Large intestine (tissue), 3 donors: ENCODE results near the gene ZNF575. TPM values are rescaled to one million over a fixed set of nuclear protein-coding genes. Genes with fewer than 3 reads are reported as not detected.
"Not testable (repeated sequence)": the region's sequence is repeated elsewhere in the genome, so short reads cannot be mapped to it uniquely, and the experiment has no call there.

Experiments used
- DNase-seq, 2 donors: peaks; one replicate each; pipeline versions ENCODE4 v3.0.0 to v3.0.0-alpha.2; 2013
- H3K27ac ChIP-seq: one replicate; pipeline ENCODE4 v1.5.1; 2013; ENCODE audit warnings: low read length
- H3K27me3 ChIP-seq: 2 replicates; pipeline ENCODE4 v1.6.1; 2013; ENCODE audit warnings: low read length; ENCODE audit not compliant: control insufficient read depth, insufficient read depth
- H3K36me3 ChIP-seq: 2 replicates; pipeline ENCODE4 v1.6.1; 2013; ENCODE audit warnings: low read length; ENCODE audit not compliant: control insufficient read depth, insufficient read depth
- H3K4me1 ChIP-seq: one replicate; pipeline ENCODE4 v1.6.1; 2013; ENCODE audit warnings: low read length; ENCODE audit not compliant: control insufficient read depth, insufficient read depth
- H3K4me3 ChIP-seq: one replicate; pipeline ENCODE4 v1.5.1; 2013; ENCODE audit warnings: low read length
- H3K9me3 ChIP-seq: one replicate; pipeline ENCODE4 v1.6.1; 2013; ENCODE audit warnings: mild to moderate bottlenecking, low read depth, low read length, moderate library complexity; ENCODE audit not compliant: control insufficient read depth
- WGBS: methylation state at CpG from one replicate; pipeline ENCODE4 v1.1.5; 2013; ENCODE audit warnings: low lambda C conversion rate; ENCODE audit not compliant: insufficient coverage; 5-methylcytosine and 5-hydroxymethylcytosine counted together
- polyA plus RNA-seq: library from polyadenylated mRNA; unstranded; fragments of 120-200 nt; gene quantifications from one replicate; pipeline ENCODE4 v1.2.1, GENCODE V29; 2013

Gene ZNF575
- polyA plus RNA-seq, 1 donor, result 4.0 TPM

DNA sequence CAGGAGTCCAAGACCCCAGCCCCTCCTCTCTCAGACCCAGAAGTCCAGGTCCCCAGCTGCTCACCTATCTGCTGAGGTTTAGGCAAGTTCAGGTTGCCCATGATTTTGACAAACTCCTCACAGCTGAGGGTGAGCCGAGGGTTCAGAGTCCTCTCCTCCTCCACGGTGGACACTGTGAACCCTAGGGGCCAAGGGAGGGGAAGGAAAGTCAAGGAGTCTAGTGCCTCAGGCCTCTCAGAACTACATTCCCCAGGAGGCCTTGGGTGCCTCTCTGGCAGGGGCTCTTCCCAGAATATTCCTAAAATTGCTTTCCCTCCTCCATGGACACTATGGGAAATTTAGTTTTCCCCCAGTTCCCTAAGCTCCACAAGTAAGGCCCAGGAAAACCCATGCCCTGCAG lies 25.1 kb upstream of the ZNF575 start:
- DNase-seq, result peak; percentile 58 to 72
- Histone ChIP-seq H3K4me1 (peaks cover 19% of the 10 kb centered on the region), H3K36me3 (peaks cover 34% of the 10 kb centered on the region), H3K4me3 (peak overlapping the region; percentile 32), H3K27ac (peak overlapping the region; percentile 53), H3K9me3 (no peaks in the 10 kb centered on the region), H3K27me3 (no peaks in the 10 kb centered on the region)
- WGBS, result no CpG with 5 or more reads among the region's 2 CpGs

DNA sequence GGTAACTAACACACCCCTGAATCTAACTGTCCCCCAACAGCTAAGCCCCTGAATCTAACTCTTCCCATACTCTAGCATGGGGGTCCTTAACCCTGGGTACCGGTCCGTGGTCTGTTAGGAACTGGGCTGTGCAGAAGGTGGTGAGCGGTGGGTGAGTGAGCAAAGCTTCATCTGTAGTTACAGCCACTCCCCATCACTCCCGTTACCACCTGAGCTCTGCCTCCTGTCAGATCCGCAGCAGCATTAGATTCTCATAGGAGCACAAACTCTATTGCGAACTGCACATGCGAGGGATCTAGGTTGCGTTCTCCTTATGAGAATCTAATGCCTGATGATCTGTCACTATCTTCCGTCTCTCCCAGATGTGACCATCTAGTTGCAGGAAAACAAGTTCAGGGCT lies 22.3 kb upstream of the ZNF575 start:
- Histone ChIP-seq H3K27ac (no peak overlapping the region), H3K27me3 (no peaks in the 10 kb centered on the region), H3K9me3 (no peaks in the 10 kb centered on the region), H3K4me1 (peaks cover 13% of the 10 kb centered on the region), H3K4me3 (no peak overlapping the region), H3K36me3 (peaks cover 34% of the 10 kb centered on the region)
- 100% methylated on average over 1 of the region's 9 CpGs for WGBS
- no peak for DNase-seq

DNA sequence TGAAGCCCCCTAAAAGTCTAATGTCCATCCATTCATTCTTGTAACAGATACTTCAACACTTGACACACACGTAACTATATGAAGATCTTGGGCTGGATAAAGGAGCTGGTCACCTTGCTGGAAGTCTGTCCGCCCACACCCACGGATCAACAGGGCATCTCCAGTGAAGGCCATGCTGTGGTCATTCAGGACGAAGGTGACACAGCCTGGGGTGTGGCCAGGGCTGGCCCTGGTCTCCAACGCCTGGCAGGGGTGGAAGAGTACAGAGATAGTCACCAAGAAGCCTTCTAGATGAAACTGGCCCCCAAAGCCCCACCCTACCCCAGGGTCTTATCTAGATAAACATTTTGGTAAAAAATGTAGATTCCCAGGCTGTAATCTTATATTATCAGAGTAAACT lies 21.7 kb upstream of the ZNF575 start:
- WGBS, result no CpG with 5 or more reads among the region's 5 CpGs
- Histone ChIP-seq H3K4me3 (no peak overlapping the region), H3K27me3 (no peaks in the 10 kb centered on the region), H3K27ac (no peak overlapping the region), H3K4me1 (peaks cover 13% of the 10 kb centered on the region), H3K36me3 (peaks cover 31% of the 10 kb centered on the region), H3K9me3 (no peaks in the 10 kb centered on the region)
- no peak for DNase-seq

DNA sequence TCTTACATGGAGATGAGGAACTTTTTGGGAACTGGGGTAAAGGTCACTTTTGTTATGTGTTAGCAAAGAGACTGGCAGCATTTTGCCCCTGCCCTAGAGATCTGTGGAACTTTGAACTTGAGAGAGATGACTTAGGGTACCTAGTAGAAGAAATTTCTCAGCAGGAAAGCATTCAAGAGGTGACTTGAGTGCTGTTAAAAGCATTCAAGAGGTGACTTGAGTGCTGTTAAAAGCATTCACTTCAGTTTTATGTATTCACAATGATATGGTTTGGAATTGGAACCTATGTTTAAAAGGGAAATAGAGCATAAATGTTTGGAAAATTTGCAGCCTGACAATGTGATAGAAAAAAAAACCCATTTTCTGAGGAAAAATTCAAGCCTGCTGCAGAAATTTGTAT lies 20.6 kb upstream of the ZNF575 start:
- not testable (repeated sequence) for H3K27ac ChIP-seq, H3K4me3 ChIP-seq, H3K9me3 ChIP-seq, H3K27me3 ChIP-seq, DNase-seq
- Histone ChIP-seq H3K4me1 (peaks cover 13% of the 10 kb centered on the region), H3K36me3 (peaks cover 29% of the 10 kb centered on the region)

DNA sequence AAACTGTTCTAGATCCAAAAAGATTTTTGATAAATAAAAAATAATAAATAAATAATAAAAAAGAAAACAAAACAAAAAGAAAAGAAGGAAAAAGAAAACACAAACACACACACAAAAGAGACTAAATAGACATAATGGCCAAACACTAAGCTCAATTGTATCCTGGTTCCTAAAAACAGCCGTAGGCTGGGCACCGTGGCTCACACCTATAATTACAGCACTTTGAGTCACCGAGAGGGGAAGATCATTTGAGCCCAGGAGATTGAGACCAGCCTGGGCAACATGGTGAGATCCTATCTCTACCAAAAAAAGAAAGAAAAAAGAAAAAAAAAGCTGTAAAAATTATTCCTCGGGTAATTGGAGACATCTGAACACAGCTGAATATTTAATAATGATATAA lies 14.9 kb upstream of the ZNF575 start:
- H3K27ac ChIP-seq, result no peak overlapping the region
- no peak overlapping the region for H3K4me3 ChIP-seq
- no CpG with 5 or more reads among the region's 4 CpGs for WGBS
- H3K36me3 ChIP-seq, result peaks cover 2% of the 10 kb centered on the region
- no peaks in the 10 kb centered on the region for H3K9me3 ChIP-seq
- no peaks in the 10 kb centered on the region for H3K27me3 ChIP-seq
- H3K4me1 ChIP-seq, result no peaks in the 10 kb centered on the region
- no peak for DNase-seq

DNA sequence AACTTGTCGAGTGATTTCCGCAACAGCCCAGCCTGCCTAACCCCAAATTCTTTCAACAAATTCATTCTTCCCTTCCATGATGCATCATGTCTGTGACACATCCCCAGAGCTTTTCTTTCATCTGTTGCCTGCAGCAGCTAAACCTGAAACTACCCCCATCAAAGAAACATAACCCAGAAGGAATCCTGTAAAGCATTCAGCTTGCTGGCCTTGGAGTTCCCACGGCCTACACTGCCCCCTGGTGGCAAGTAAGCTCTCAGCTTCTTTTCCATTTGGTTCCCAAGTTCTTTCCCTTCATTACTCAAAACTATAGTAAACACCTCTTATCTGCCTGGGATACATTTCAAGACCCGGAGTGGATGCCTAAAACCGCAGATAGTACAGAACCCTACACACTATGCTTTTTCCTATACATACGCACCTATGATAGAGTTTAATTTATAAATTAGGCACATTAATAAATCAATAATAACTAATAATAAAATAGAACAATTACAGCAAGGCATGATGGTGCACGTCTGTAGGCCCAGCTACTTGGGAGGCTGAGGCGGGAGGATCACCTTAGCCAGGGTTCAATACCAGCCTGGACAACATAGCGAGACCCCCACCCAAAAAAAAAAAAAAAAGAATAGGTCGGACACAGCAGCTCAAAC lies 13.4 kb upstream of the ZNF575 start:
- peak; percentile 65 to 79 for DNase-seq
- no CpG with 5 or more reads among the region's 10 CpGs for WGBS

DNA sequence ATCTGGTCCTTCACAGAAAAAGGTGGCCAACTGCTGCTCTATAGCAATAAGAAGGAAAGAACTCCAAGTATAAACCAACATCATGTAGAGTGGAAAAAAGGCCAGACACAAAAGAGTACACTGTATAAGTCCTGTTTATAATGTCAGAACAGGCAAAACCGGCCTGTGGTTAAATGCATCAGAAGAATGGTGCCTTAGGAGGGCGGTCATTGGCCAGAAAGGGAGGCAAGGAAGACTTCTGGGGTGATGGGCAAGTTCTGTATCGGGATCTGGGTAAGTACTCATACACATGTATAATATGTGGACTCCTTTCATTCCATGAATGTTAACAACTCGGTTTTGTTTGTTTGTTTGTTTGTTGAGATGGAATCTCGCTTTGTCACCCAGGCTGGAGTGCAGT lies 10.1 kb upstream of the ZNF575 start:
- Histone ChIP-seq H3K27me3 (no peaks in the 10 kb centered on the region), H3K4me1 (peaks cover 9% of the 10 kb centered on the region), H3K36me3 (peaks cover 2% of the 10 kb centered on the region), H3K27ac (no peak overlapping the region), H3K4me3 (no peak overlapping the region), H3K9me3 (no peaks in the 10 kb centered on the region)
- no CpG with 5 or more reads among the region's 5 CpGs for WGBS
- no peak for DNase-seq

More for the DNA sequence above, 13.4 kb upstream of the ZNF575 start:
- H3K27ac ChIP-seq, result no peak overlapping the region
- no peak overlapping the region for H3K4me3 ChIP-seq
- no peaks in the 10 kb centered on the region for H3K27me3 ChIP-seq
- no peaks in the 10 kb centered on the region for H3K9me3 ChIP-seq
- H3K4me1 ChIP-seq, result peaks cover 1% of the 10 kb centered on the region
- peaks cover 2% of the 10 kb centered on the region for H3K36me3 ChIP-seq

DNA sequence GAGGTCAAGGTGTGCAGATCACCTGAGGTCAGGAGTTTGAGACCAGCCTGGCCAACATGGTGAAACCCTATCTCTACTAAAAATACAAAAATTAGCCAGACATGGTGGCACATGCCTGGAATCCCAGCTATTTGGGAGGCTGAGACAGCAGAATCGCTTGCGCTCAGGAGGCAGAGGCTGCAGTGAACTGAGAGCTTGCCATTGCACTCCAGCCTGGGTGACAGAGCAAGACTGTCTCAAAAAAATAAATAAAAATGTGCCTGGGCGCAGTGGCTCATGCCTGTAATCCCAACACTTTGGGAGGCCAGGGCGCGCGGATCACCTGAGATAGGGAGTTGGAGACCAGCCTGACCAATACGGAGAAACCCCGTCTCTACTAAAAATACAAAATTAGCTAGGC lies 9.3 kb upstream of the ZNF575 start:
- H3K36me3 ChIP-seq, H3K4me3 ChIP-seq, H3K9me3 ChIP-seq, H3K27ac ChIP-seq, DNase-seq, H3K4me1 ChIP-seq, H3K27me3 ChIP-seq: not testable (repeated sequence)
- 100% methylated on average over 1 of the region's 8 CpGs for whole genome bisulfite sequencing

DNA sequence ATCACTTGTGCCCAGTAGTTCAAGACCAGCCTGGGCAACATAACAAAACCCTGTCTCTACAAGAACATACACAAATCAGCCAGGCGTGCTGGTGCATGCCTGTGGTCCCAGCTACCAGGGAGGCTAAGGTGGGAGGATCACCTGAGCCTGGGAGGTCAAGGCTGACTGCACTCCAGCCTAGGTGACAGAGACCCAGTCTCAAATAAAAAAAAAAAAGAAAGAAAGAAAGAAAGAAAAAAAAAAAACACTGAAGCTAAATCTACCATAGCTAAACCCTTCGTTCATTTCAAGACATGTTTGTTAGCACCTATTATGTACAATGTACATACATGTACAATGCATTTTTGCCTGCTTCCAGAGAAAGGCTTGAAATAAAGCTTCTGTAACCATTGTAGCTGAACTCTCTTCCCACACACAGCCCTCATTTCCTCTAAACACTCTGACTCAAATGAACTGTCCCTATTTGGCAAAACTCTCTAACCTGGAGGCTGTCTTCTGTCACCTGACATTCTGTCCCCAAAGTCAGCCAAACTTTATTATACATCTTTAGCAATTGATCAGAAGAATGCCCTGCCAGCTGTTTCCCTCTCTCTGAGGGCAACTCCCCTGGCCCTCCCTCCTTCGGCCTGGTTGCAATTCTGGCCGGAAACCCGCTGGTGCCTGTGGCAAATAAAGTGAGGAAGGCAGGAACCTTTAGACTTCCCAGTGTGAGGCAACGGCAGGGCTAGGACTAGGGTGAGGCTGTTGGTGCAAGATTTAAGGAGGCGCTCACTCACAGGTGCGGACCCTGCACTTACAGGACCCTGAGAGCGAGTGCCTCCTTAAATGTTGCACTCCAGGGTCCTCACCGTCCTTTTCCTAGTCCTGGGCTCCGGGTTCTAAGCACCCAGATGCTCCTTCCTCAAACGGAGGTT lies 7.8 kb upstream of the ZNF575 start:
- Histone ChIP-seq H3K27me3 (no peaks in the 10 kb centered on the region), H3K27ac (peak overlapping the region; percentile 80), H3K9me3 (no peaks in the 10 kb centered on the region), H3K4me3 (peak overlapping the region; percentile 85), H3K36me3 (peaks cover 2% of the 10 kb centered on the region), H3K4me1 (peaks cover 9% of the 10 kb centered on the region)
- DNase-seq, result peak; percentile 85 to 94
- no CpG with 5 or more reads among the region's 12 CpGs for WGBS

DNA sequence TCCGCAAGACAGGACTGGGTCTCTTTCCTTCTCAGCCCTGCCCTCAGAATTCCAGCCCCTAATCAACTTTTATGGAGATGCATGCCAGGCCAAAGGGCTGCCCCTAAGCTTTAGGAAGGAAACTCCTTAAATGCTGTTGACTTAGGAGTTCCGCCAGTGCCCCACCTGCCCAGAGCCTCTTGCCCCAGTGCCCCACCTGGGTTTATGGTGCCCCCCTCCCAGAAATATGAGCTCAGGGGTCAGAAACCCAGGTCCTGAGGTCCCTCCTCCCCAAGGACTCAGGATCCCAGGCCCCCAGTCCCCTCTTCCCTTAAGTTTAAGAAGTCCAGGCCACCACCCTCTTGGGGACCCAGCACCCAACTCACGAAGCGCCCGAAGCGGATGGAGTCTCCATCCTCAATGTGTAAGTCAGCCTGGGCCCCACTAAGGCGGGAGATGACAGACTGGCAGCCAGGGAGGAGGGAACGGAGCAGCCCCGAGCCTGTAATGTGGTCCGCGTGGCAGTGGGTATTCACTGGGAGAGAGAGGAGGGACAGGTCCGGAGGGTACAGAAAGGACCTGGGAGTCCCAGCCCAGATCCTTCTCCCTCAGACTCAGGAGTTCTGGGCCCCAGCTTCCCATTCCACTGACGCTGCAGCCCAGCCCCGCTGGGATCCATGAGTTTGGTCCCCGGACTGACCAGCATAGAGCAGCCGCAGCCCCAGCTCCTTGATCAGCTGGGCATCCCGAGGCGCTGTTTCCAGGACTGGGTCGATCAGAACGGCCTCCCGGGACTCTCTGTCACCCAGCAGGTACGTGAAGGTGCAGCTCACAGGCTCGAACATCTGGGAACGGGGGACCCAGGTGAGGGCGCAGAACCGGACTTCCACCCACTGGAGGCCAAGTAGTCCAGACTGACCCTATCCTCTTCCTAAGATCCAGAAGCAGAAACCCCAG lies 6.9 kb upstream of the ZNF575 start:
- Histone ChIP-seq H3K9me3 (no peaks in the 10 kb centered on the region), H3K4me3 (peak overlapping the region; percentile 85), H3K4me1 (peaks cover 9% of the 10 kb centered on the region), H3K36me3 (no peaks in the 10 kb centered on the region), H3K27me3 (no peaks in the 10 kb centered on the region), H3K27ac (peak overlapping the region; percentile 80)
- peak in 1 of 2 donors; percentile 59 for DNase-seq
- no CpG with 5 or more reads among the region's 26 CpGs for WGBS
